Amniotic stem cell (primary cell): ENCODE results near the gene SORCS2.

Source experiments
- DNase-seq: peaks from one replicate; lab custom pipeline; 2025; lab: John Stamatoyannopoulos, UW

SORCS2 gene

DNA sequence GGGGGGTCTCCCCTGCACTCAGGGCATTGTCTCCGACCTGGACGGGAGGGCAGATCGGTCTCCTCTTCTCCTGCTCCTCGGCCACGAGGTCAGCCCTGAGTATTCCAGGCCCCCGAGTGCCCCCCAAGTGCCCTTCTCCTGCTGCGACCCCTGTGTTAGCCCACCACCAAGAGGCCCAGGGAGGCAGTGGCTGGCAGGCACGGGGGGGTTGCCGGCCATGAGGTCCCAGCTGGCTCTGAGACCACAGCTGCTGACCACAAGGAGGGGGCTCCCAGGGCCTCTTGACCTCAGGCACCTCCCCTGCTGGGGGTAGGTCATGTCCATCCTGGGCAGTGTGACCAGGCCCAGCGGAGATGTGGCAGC is 428.5 kb downstream of the SORCS2 start:
- DNase-seq, result no peak

DNA sequence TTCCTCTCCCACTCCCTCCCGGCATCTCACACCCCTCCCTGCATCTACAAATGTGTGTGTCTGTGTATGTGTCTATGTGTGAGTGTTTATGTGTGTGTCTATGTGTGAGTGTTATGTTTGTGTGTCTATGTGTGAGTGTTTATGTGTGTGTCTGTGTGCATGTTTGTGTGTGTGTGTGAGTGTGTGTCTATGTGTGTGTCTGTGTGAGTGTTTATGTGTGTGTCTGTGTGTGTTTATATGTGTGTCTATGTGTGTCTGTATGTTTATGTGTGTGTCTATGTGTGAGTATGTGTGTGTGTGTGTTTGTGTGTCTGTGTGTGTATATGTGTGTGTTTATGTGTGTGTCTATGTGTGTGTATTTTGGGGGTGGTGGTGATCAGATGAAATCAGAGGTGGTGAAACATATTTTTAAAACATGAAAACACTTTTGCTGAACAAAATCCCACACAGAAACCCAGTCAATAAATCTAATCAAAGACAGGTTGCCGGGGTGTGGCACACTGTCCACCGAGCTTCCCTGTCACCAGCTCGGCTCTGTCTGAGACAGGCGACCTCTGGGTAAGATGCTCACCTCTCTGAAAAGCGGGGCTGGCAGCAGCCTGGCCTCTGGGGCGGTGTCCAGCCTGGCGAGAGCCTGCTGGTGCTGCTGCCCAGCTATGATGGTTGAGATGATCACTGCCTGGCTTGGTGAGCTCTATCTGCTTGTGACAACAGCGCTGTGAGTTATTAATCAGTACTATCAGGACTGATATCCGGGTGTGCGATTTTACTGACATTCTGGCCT is 429.1 kb downstream of the SORCS2 start:
- DNase-seq, result no peak

DNA sequence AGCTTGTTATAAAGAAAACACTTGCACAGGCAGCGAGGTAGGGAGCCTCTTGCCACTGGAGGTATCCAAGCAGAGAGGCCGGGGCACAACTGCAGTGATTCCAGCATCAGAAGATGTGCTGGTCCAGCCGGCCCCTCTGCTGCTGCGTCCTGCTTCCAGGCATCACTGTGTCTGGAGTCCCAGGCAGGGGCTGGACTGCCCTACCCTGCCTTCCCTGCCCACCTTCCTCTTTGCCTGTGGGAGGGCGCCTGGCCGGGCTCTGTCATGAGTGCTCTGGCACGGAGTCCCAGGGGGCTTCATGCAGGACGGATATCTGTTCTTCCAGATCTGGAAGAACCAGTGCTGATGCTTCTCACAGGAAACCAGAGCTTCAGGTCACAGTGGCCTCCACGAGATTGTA is 430.0 kb downstream of the SORCS2 start:
- no peak for DNase-seq

DNA sequence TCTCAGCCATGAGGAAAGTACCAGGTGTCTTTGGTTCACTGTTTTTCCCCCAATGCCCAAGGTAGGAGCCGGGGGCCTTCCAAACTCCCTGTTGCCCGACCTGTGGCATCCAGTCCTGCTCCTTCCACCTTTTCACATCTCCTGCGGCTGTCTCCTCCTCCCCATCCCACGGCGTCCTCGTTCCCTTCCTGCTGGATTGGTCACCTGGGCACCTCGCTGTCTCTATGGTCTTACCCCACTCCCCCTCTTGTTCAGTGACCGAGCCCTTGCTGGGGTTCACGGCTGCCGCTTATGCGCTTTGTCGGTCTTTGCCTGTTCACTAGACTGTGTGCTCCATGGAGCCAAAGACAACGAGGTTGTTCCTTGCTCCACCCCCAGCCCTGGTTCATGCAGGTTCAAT is 431.1 kb downstream of the SORCS2 start:
- no peak for DNase-seq

DNA sequence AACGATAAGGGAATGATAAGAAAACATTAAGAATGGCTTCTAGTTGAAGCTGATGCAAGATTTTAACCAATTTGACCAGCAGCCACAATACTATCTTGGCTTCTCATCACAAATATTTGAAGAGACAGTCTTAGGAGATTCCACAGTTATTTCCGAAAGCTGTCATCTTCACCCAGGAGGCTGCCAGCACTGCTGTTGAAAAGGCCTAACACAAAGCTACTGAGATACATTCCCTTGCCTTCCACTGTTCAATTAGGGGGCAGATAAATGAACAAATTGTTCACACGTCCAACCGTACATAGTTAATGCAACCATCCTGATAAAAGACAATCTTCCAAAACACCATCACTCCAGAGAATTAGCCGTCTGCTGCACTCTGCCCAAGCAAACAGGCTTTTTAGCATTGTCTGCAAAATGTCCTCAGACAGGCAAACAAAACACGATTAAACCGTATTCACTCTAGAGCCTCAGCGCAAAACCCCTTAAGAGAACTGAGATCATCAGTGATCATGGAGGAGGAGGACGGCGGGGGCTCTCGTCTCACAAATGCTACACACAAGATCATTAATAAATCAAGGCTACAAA is 432.1 kb downstream of the SORCS2 start:
- DNase-seq, result no peak

DNA sequence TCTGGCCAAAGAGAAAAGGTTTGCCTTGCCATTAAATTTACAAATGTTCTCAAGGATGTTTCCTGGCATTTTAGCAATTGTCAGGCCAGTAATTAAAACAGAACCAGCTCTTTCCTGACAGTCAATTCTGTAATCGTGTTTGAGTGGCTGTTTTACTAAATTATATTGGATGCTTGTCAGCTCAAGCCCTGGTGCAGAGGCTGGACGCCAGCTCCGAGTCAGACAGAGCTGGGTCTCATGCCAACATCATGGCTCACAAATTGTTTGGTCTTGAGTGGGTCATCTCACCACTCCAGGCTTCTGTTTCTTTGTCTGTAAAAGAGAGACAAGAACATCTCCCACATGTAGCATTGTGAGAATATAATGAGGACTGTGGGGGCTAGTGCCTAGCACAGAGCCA is 432.7 kb downstream of the SORCS2 start:
- DNase-seq, result peak; percentile 2

DNA sequence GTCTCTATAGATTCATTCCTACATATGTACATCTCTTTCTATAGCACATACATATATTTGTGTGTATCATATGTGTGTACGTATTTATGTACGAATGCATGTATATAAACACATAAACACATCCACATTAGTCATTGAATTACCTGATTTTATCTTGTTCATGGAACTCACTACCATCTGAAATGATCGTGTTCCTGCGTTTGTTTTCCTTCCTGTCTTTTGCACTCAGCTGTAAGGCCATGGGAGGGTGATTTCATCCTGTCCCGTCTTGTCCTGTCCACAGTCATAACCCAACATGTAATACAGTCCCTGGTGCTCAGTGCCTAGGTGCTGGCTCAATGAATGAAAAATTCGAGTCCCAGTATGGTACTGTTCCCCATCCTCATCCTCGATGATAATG is 434.2 kb downstream of the SORCS2 start:
- DNase-seq, result no peak

DNA sequence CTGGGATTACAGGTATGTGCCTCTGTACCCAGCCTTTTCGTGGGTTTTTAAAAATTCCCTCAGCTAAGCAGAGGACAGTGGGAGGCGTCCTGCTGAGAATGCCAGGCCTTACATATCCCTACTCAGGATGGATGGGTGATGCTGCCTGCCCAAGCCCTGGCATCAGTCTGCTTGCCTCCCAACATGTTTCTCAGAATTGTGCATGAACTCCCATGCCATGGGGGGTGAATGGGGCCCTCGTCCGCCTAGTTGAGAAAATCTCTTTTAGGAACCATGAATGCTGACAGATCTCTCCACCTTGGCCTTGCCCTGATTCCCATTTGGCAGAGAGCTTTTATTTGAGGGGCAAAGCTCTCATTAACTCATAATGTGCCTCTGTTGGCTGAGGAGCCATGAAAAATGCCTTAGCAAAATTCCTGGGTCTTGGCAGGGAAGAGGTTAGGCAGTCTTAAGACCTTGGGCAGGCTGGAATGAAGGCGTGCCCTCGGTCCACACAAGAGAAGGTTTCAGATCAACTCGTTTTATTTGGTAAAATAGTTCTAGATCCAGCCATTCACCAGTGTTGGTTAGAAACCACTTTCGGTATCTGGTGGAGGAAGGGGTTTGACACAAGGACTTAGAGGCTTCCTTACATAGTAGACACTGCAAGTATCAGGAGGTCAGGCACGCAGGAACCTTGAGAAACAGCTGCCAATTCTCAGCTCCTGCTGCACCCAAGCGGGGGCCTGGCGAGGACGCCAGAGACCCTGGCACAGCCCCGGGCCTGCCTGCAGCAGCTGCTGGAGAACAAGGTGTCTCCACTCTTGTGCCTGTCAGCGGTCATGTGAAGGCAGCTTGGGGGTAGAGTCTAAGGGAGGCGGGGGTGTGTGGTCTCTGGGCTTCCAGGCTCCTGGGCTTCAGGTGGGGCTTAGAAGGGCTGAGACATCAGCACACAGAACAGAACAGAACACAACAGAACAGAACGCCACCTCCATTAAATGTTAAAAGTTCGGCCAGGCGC is 435.2 kb downstream of the SORCS2 start:
- no peak for DNase-seq

DNA sequence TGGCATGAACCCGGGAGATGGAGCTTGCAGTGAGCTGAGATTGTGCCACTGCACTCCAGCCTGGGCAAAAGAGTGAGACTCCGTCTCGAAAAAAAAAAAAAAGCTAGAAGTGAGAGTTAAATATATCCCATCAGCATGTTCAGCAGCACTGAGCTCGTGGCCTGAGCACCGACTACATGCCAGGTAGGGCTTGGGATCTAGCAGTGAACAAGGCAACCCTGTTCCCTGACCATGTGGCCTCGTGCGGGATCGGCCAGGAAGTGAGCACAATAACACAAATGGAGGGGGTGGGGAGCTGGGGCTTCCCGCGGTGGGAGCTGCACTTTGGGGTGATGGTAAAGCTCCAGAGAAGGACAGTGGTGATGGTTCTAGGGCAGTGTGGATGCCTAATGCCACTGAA is 436.1 kb downstream of the SORCS2 start:
- no peak for DNase-seq

DNA sequence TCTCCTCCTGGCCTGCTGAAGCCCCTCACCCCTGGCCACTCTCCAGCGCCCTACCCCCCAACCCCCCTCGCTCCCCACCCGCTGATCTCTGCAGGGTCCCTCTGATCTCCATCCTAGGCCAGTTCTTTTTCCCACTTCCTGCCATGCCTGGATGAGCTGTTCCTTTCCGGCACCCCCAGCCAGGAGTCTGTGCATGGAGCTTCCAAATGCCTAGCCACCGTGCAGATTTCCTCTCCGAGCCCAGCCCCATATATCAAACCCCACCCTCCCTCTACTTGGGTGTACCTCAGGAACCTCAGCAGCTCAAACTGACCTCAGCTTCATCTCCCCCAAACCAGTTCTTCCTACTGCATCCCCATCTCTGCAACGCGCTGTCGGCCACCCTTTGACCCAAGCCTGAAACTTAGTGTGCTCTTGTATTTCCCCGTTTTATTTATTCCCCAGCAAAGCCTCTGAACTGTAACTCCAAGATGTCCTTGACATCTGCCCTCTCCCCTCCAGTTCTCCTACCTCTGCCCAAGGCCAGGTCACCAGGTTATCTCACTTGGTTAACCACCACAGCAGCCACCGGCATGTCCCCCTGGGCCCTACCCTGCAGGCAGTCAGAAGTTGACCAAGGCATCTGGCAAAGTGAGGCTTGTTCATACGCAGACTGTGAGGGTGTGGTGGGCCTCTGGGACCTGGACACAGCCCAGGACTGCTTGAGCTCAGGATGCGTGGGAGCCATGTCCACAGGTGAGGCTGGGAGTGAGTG is 437.3 kb downstream of the SORCS2 start:
- DNase-seq, result no peak

DNA sequence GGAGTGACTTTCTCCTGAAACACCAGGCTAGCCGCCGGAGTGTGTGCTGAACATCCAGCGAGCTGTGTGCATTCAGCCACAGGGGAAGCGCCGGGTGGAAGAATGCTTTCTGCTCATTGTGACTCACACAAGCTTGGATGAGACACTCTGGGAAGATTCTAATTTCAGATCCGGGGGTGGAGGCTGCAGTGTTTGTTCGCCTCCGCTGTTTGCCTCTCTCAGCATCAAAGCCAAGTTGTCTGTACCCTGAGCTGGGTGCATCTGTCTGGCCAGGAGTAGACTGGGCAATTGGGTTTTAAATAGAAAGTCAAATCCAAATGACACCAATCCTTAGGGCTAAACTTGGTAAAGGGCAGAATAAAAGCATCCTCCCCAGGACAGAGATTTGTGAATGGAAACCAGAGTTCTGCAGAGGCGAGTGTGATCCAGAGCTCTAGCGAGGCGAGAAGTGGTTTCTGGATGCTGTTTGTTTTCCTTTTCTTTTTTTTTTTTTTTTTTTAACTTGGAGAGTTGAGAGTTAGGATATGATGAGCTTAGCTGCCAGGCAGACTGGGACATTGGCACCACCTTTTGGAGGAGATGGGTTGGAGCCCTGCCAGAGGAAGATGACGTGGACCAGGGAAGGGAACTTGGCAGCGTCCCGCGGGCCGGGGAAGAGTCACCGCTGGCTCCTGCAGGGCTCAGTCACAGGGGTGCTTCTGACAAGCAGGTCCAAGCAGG is 438.4 kb downstream of the SORCS2 start:
- peak; percentile 80 for DNase-seq

DNA sequence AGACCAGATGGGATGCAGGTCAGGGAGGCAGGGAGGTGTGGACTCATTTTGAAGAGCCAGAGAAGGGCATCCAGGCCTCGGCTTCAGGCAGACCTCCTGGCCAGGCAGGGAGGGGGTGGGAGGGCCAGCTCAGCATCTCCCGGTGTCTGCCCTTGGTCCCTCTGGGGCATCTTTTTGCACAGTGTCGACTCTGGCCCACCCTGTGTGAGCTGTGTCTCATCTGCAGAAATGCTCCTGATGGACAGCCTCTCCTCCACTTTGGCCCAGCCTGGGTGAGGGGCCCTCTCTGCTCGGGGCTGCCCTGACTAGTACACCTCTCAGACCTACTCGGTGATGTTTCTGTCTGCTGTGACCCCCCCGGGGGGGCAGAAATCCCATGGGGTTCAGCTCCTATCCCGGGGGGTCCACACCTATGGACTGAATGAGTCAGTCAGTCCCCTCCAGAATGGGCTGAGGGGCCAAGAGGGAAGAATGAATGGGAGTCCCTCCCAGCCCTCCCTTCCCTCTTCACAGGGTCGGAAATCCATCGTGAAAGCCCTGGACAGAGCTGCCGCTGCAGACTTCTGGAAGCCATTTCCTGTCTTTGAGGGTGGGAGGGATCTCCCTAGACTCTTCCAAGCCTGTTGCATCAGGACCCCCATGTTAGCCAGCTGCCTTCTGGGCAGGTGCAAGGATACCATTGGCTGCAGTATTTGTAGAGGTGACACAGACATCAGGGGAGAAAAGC is 439.1 kb downstream of the SORCS2 start:
- no peak for DNase-seq

DNA sequence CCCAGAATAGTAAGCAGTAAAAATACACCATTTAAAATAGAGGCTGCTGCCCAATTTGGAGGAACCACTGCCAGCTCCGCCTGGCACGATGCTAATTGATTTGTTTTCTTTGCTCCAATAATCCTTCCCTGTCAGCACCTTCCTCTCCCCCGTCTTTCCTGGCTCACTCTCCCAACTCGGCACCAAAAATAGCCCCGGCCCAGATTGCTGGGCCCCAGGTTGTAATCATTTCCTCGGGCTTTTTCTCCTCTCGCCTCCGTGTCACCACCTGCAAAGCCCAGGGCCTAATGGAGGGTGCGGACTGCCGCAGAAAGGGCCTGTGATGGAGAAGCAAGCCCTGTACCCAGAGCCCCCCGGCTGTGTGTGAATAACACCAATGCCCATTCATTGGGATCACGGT is 440.0 kb downstream of the SORCS2 start:
- no peak for DNase-seq

DNA sequence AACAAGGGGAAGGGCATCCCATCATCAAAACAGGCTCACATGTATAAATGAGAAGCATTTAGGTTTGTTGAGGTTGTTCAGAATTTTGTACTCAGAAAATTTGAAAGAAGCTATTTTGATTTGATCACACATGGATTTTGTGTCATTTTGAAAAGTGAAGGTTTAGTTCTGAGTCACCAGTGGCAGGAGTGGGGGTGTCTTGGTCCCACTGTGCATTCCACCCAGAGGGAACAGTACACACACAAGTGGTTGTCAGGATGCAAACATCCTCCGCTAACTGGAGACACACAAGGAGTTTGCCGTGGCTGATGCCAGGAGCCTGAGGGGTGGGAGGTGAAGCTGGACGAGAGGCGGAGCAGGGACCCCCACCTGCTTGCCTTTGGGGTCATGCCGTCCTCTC is 440.6 kb downstream of the SORCS2 start:
- no peak for DNase-seq

DNA sequence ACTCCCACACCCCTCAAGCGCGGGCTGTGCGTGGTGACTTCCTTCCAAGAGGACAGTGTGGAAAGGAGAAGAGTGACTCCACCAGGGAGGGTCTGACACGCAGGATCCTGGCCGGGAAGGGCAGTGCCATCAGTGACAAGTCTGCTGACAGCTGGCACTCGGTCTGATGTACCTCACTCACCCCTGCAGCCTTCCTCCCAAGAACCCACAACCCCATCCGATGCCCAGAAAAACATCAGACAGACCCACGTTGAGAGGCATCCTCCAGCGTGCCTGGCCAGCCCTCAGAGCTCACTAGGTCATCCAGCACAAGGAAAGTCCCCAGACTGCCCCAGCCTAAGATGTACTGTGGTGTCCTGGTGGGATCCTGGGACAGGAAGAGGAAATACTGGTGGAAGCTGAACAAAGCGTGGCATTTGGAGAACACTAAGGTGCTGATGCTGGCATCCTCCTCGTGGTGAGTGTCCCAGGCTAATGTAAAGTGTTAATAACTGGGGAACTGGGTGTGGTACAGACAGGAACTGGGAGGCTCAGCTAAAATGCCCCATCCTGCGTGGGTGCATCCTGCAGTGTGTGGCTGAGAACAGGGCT is 442.4 kb downstream of the SORCS2 start:
- DNase-seq, result no peak

DNA sequence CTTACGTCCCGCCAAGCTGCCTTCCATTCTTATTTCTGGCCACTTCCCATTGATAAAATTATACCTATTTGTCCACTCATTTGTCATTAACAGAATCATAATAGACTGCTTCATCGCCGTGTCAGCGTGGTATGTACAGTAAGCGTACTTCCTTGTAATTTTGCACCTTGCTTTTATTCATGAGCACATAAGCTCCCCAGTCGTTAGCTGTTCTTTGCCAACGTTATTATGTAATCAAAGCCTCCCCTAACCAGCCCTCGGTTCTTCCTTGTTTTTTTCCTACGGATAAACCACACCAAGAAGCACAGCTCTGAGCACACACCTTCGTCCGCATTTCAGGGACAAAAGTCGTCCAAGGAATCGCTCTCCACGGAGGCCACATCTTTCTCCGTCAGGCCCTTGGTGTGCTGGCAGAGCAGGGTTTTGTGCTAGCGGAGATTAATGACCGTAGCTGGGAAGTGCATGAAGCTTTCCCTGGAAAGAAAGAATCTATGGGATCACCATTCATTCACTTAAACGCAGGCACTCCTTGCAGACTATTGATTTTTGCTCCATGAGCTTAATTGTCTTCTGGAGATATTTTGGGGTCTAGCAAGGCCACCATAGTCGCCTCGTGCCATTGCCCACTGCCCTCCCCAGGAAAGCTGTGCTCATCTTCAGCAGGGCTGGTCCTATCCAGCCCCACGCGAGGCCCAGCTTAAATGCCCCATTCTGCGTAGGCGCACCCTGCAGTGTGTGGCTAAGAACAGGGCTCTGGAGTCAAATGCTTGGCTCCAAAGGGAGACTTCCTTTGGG is 443.3 kb downstream of the SORCS2 start:
- DNase-seq, result no peak

DNA sequence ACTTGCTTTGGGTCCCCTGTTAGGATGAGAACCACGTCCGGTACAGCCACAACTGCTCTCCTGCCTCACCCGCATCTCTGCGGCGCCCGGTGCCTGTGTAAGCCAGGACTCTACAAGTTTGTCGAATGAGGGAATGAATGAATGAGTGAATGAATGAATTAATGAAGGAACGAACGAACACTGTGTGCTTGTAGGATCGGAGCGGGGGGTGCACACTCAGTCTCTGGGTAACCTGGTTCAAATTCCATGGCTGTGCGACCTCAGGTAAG is 443.8 kb downstream of the SORCS2 start:
- no peak for DNase-seq

DNA sequence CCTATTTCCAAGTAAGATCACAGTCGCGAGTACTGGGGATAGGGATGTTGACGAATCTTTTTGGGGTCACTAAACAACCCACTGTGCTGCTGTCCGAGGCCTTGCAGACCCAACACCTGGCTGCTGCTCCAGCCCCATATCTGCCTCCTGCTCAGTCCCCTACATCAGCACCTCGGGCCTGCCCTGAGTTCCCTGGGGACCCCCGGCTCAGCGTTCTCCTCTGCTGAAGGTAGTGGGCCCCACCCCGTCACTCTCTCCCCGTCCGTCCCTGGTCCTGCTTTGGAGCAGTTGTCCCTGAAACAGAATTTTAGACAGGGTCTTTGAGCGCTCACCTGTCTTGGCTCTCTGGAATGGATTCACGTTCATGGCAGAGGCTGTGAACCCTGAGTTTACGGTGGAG is 444.8 kb downstream of the SORCS2 start:
- DNase-seq, result no peak

DNA sequence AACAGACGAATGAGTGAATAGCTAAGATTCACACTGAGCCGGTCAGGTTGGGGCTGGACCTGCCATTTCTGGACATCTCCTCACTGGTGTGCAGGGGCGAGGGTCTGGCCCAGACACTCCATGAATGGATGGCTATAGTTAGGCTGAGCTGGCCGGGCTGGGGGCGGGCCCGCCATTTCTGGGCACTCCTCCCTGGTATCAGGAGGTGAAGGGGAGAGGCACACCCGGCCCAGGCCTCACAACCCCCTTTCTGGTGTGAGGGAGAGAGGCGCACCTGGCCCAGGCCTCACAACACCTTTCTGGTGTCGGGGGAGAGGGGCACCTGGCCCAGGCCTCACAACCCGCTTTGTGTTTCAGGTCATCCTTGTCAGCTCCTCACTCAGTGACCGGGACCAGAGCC is 445.6 kb downstream of the SORCS2 start:
- no peak for DNase-seq

DNA sequence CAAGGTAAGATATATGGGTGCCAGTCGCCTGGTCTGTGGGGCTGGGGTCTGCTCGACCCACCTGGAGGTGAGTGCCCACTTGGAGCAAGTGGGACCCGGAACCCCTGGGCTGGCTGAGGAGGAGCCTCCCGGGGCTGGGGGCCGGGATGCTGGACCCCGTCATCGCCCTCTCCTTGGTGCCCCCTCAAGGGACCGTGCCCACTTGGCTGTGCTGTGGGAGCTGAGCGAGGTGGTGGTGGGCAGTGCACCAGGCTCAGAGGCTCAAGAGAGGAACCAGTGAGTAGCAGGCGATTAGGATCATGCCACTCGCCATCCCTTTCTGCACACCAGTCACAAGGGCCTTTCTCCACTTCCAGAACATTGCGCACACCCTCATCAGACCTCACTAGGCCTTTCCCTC is 446.2 kb downstream of the SORCS2 start:
- DNase-seq, result no peak
